Measurements from ENCODE around the gene MYO7B. TPM values are rescaled to one million over a fixed set of nuclear protein-coding genes. Genes with fewer than 3 reads are reported as not detected.

Gene MYO7B
- total and polyA plus RNA-seq, 9 of the 15 experiments (the other 6 are each of a cell fraction or from before 2014, with no cell fraction given): 0.08 TPM; not detected in 8

GRCh38 chr2:127517465-127517864 is 18.0 kb upstream of the MYO7B start:
- H3K4me2 ChIP-seq (ENCODE audit: insufficient read depth, low read length): no peak overlapping the region
- H3K9me1 ChIP-seq (ENCODE audit: control insufficient read depth, insufficient read depth, low read length): no peaks in the 10 kb centered on the region
- WGBS (ENCODE audit: insufficient coverage, low coverage, missing lambda C conversion rate): 94% methylated on average over 2 of the region's 2 CpGs
- peaks cover 94% of the 10 kb centered on the region for H3K79me2 ChIP-seq (ENCODE audit: control insufficient read depth, insufficient read depth, low read length)
- no peak overlapping the region for H3K9ac ChIP-seq (ENCODE audit: insufficient read depth in 1 of 2, low read depth in 2 of 2, low read length in 2 of 2)
- BruUV-seq (replicated peaks): no TSS peak
- no peak overlapping the region for H2AFZ ChIP-seq (ENCODE audit: low read depth, low read length)
- no peak overlapping the region for H3K27ac ChIP-seq (ENCODE audit: extremely low read depth, low read depth, low read length)
- intact Hi-C loops (cut with micrococcal nuclease): no loop called here
- H3K36me3 ChIP-seq (ENCODE audit: control insufficient read depth, insufficient read depth, low read length): peaks cover 83% of the 10 kb centered on the region; the same call in 2 of the 3 replicates
- ATAC-seq (no peak), FAIRE-seq (no peak), DNase-seq (ENCODE audit: extremely low read depth in 1 of 4, low spot score in 3 of 4) (no peak)
- H4K20me1 ChIP-seq (replicated peaks; ENCODE audit: control insufficient read depth, insufficient read depth, low read length): peaks cover 4% of the 10 kb centered on the region; the same call in 1 of the 2 replicates
- peaks cover 0 to 6% of the 10 kb centered on the region in 2 experiments; a peak in 2 of 5 replicates for H3K4me1 ChIP-seq (replicated peaks in 1 of 2; ENCODE audit: control insufficient read depth in 2 of 2, insufficient read depth in 2 of 2, low read length in 2 of 2)
- in situ Hi-C loops (cut with MboI): no loop called here
- ChIA-PET POLR2A (interaction anchor here (1.0 kb wide), 1 partner anchor 9 kb away, joined by 3 read pairs; the partner anchor contains the start of gene IWS1), CTCF (ENCODE audit: low intra/inter-chr PET ratio) (no interaction called here)
- no peaks in the 10 kb centered on the region for H3K27me3 ChIP-seq (ENCODE audit: control insufficient read depth in 2 of 2, insufficient read depth in 2 of 2, low read length in 2 of 2)
- H3K9me3 ChIP-seq (replicated peaks; ENCODE audit: control insufficient read depth, insufficient read depth, low read depth, low read length): no peaks in the 10 kb centered on the region
- no peak overlapping the region for H3K4me3 ChIP-seq
- no peak for TF ChIP-seq ELK3 (CRISPR knock-in tag; IDR thresholded peaks at IDR 0.05)
- no peak for TF ChIP-seq CHD7 (IDR thresholded peaks at IDR 0.05; ENCODE audit: low read depth, low read length)
- TF ChIP-seq SLC30A9 (CRISPR knock-in tag; IDR thresholded peaks at IDR 0.05): no peak
- no peak for TF ChIP-seq OTX1 (CRISPR knock-in tag; IDR thresholded peaks at IDR 0.05)
- TF ChIP-seq SRSF1 (IDR thresholded peaks at IDR 0.05; ENCODE audit: low read depth, low read length): no peak
- TF ChIP-seq NR1H2 (CRISPR knock-in tag; IDR thresholded peaks at IDR 0.05): no peak
- TF ChIP-seq FOXP4 (CRISPR knock-in tag; IDR thresholded peaks at IDR 0.05; ENCODE audit: borderline replicate concordance): no peak

Measured in K562 (cell line).